Psoas muscle (tissue), 8 donors: ENCODE results near the gene PLEKHA1. TPM values are rescaled to one million over a fixed set of nuclear protein-coding genes. Genes with fewer than 3 reads are reported as not detected.
A peak's percentile ranks its signal among the peaks of the same experiment; 100 is the strongest.

ENCODE experiments used
- ATAC-seq, 4 donors: fragments of 200-7000 bp; cut with Tn5 transposase; one replicate each; pipeline ENCODE4 v1.9.1; 2020; ENCODE audit warnings: moderate library complexity in 3 of 4, mild to moderate bottlenecking in 2 of 4
- DNase-seq, 2 donors: peaks; one replicate each; pipeline ENCODE4 v3.0.0-alpha.2; 2020
- H3K27ac ChIP-seq: fragments of 200-600 bp; one replicate; pipeline ENCODE4 v1.8.0; 2022
- H3K27me3 ChIP-seq, 3 donors: fragments of 200-600 bp in 1 of 3; one replicate each; pipeline versions ENCODE4 v1.6.1 to v1.8.0; 2013 to 2022; ENCODE audit warnings: low read length in 2 of 3, mild to moderate bottlenecking in 2 of 3, moderate library complexity in 1 of 3; ENCODE audit not compliant: insufficient read depth in 3 of 3
- H3K36me3 ChIP-seq, 2 donors: fragments of 200-600 bp in 1 of 2; one replicate each; pipeline versions ENCODE4 v1.6.1 to v1.8.0; 2013 to 2022; ENCODE audit warnings: low read depth in 1 of 2, mild to moderate bottlenecking in 1 of 2, moderate library complexity in 1 of 2; ENCODE audit not compliant: insufficient read depth in 1 of 2
- H3K4me1 ChIP-seq: fragments of 200-600 bp; one replicate; pipeline ENCODE4 v1.8.0; 2022
- H3K4me3 ChIP-seq: fragments of 200-600 bp; one replicate; pipeline ENCODE4 v1.8.0; 2022; ENCODE audit warnings: mild to moderate bottlenecking
- H3K9me3 ChIP-seq: fragments of 200-600 bp; one replicate; pipeline ENCODE4 v1.8.0; 2022
- WGBS, 3 donors: extraction: QIAGEN DNeasy Blood & Tissue Kit; methylation state at CpG; one replicate each; pipeline versions ENCODE4 v1.1.6 to v1.1.7; 2013; 5-methylcytosine and 5-hydroxymethylcytosine counted together
- intact Hi-C, 2 donors: fragments of 100-400 bp; cut with DNase I; formaldehyde crosslinking; loops; one replicate each; pipeline versions ENCODE4 v1.11.0 to v1.14.2; 2022
- polyA plus RNA-seq, 3 donors: library from polyadenylated mRNA; stranded (reverse); fragments of 200-250 nt; gene quantifications; one replicate each; pipeline ENCODE4 v1.2.3, GENCODE V29; 2013
- total RNA-seq, 4 donors: library from RNA; stranded (reverse); fragmentation: NEBNext Ultra II Directional in 2 of 4; extraction: Animal tissue kit (Norgen Biotek cat#: 25700) in 2 of 4; gene quantifications; one replicate each; pipeline versions ENCODE4 v1.2.1 to v1.2.4, GENCODE V29; 2021 to 2023
- TF ChIP-seq, protein P1 (sequence below): fragments of 200-600 bp; IDR thresholded peaks from one replicate; pipeline ENCODE4 v1.8.0; 2022; ENCODE audit warnings: antibody characterized with exemption
- donor health status: healthy with polysubstance abuse.
- donor health status: DM: no; HTN: no; CAD: no; lungs with moderate emphysema.
- donor health status: Bipolar disorder and iron deficiency.
- donor health status: healthy.
- donor health status: DM: yes; HTN: yes; CAD: no.
- donor health status: DM: no; HTN: no; CAD: no.
- donor health status: DM: no; HTN: no; CAD: no.
- donor health status: DM: yes; HTN: yes; CAD: no.

The PLEKHA1 gene
- total and polyA plus RNA-seq, 7 donors: 29.5 to 75.3 (median 53.1) TPM

DNA sequence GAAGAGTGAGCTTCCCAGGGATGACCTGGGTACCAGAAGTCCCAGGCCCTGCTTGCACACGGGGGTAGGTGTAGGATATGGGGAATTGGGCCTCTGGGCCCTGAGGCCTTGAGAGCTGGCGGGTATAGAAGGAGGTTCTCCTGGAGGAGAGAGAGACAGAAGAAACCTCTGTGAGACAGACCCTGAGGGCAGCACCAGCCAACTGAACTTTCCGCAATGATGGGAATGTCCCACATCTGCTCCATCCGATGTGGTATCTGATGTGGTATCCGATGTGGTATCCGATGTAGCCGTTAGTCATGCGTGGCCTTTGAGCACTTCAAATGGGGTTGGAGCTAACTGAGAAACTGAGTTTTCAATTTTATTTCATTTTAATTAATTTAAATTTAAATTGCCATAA is 30.6 kb upstream of the PLEKHA1 start:
- 94 to 97% (median 95%) methylated on average over 8 of the region's 8 CpGs for WGBS, 3 donors
- no peak overlapping the region for H3K4me3 ChIP-seq
- DNase-seq (no peak), ATAC-seq (no peak)
- no peaks in the 10 kb centered on the region for H3K9me3 ChIP-seq
- no peaks in the 10 kb centered on the region for H3K27me3 ChIP-seq
- TF ChIP-seq, protein P1, sequence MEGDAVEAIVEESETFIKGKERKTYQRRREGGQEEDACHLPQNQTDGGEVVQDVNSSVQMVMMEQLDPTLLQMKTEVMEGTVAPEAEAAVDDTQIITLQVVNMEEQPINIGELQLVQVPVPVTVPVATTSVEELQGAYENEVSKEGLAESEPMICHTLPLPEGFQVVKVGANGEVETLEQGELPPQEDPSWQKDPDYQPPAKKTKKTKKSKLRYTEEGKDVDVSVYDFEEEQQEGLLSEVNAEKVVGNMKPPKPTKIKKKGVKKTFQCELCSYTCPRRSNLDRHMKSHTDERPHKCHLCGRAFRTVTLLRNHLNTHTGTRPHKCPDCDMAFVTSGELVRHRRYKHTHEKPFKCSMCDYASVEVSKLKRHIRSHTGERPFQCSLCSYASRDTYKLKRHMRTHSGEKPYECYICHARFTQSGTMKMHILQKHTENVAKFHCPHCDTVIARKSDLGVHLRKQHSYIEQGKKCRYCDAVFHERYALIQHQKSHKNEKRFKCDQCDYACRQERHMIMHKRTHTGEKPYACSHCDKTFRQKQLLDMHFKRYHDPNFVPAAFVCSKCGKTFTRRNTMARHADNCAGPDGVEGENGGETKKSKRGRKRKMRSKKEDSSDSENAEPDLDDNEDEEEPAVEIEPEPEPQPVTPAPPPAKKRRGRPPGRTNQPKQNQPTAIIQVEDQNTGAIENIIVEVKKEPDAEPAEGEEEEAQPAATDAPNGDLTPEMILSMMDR: no peak
- H3K27ac ChIP-seq: no peak overlapping the region
- H3K4me1 ChIP-seq: peaks cover 8% of the 10 kb centered on the region
- H3K36me3 ChIP-seq: no peaks in the 10 kb centered on the region
- intact Hi-C loops: loop anchor here (2.0 to 10.0 kb wide), 6 partner anchors 37 to 221 kb away; partner anchors contain the start of gene DMBT1 (in 1 of the 2)

GRCh38 chr10:122344741-122345258 is 29.7 kb upstream of the PLEKHA1 start:
- Histone ChIP-seq H3K27me3 (no peaks in the 10 kb centered on the region), H3K27ac (no peak overlapping the region), H3K4me1 (peaks cover 8% of the 10 kb centered on the region), H3K9me3 (no peaks in the 10 kb centered on the region), H3K36me3 (no peaks in the 10 kb centered on the region), H3K4me3 (no peak overlapping the region)
- DNase-seq (no peak), ATAC-seq (peak in 1 of 4 donors; percentile 21)
- intact Hi-C loops: loop anchor here (5.0 to 10.0 kb wide), 4 partner anchors 37 to 220 kb away; partner anchors contain the start of gene DMBT1 (in 1 of the 2)
- TF ChIP-seq, protein P1: no peak
- 86 to 91% (median 89%) methylated on average over 9 of the region's 9 CpGs for WGBS, 3 donors

DNA sequence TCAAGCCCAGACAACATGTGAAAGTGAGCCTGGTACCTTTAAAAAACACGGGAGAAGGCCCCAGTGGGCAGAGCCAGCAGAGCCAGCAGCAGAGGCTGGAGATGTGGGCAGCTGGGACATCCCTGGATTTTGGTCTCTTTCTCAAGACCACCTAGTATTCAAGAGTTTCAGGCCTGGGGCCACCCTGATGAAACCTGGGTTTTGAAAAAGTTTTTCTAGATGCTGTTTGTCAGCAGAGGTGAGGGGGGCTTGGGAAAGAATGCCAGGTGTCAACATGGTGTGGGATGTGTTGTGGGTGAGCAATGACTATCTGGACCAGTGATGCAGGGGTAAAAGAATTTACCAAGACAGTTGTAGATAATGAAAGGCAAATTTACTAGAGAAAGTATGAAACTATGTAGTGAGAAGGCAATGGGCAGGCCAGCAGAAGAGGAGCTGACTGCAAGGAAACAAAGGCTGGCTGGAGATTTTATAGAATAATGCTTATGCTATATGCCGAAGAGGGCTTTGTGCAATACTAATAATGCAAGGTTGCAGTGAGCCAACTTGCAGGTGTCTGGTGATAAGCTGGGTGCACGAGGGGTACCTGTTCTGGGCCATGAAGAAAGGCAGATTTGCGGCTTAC is 28.1 kb upstream of the PLEKHA1 start:
- DNase-seq (no peak), ATAC-seq (no peak)
- Histone ChIP-seq H3K4me1 (peaks cover 2% of the 10 kb centered on the region), H3K36me3 (no peaks in the 10 kb centered on the region), H3K4me3 (no peak overlapping the region), H3K27me3 (no peaks in the 10 kb centered on the region), H3K9me3 (no peaks in the 10 kb centered on the region), H3K27ac (no peak overlapping the region)
- TF ChIP-seq, protein P1: no peak
- intact Hi-C loops: loop anchor here in 1 of 2 donors (10.0 kb wide), 1 partner anchor 218 kb away; the partner anchor contains the start of gene DMBT1
- 78 to 93% (median 86%) methylated on average over 4 of the region's 4 CpGs for WGBS, 3 donors

- TF ChIP-seq, protein P1: no peak
- Histone ChIP-seq H3K9me3 (no peaks in the 10 kb centered on the region), H3K27me3 (no peaks in the 10 kb centered on the region), H3K4me3 (no peak overlapping the region), H3K4me1 (no peaks in the 10 kb centered on the region), H3K36me3 (no peaks in the 10 kb centered on the region), H3K27ac (no peak overlapping the region)
- intact Hi-C loops: loop anchor here in 1 of 2 donors (10.0 kb wide), 1 partner anchor 217 kb away; the partner anchor contains the start of gene DMBT1
- ATAC-seq (no peak), DNase-seq (no peak)
- WGBS, 3 donors: 84 to 86% (median 84%) methylated on average over 8 of the region's 8 CpGs
These were observed 27.2 kb upstream of the PLEKHA1 start for GRCh38 chr10:122347170-122347841.
